Kidney (tissue), 14 donors: ENCODE measurements around the gene ITGB7. TPM values are rescaled to one million over a fixed set of nuclear protein-coding genes. Genes with fewer than 3 reads are reported as not detected.
A peak's percentile ranks its signal among the peaks of the same experiment; 100 is the strongest.

ENCODE experiments used
- DNase-seq, 5 donors: peaks; one replicate each; pipeline ENCODE4 v3.0.0-alpha.2; 2013 to 2020
- FAIRE-seq: peaks from 2 replicates; lab custom pipeline; 2012; peaks lifted over from hg19 to GRCh38; lab: Jason Lieb, UNC
- H3K27ac ChIP-seq, 2 donors: one replicate each; pipeline ENCODE4 v1.7.0; 2013; ENCODE audit warnings: low read depth in 2 of 2, low read length in 2 of 2, inconsistent platforms in 1 of 2
- H3K27me3 ChIP-seq: one replicate; pipeline ENCODE4 v1.7.1; 2013; ENCODE audit warnings: low read length, inconsistent platforms; ENCODE audit not compliant: control insufficient read depth, insufficient read depth
- H3K36me3 ChIP-seq, 3 donors: one replicate each; pipeline versions ENCODE4 v1.7.0 to v1.7.1; 2013; ENCODE audit warnings: low read length in 3 of 3, control low read depth in 1 of 3, inconsistent platforms in 1 of 3; ENCODE audit not compliant: insufficient read depth in 3 of 3, control insufficient read depth in 2 of 3
- H3K4me1 ChIP-seq, 3 donors: one replicate each; pipeline versions ENCODE4 v1.7.0 to v1.7.1; 2013; ENCODE audit warnings: low read length in 3 of 3, inconsistent platforms in 1 of 3, low read depth in 1 of 3; ENCODE audit not compliant: control insufficient read depth in 2 of 3, insufficient read depth in 2 of 3
- H3K4me3 ChIP-seq, 3 donors: one replicate each; pipeline versions ENCODE4 v1.7.0 to v1.8.1; 2013; ENCODE audit warnings: low read length in 3 of 3, control low read depth in 1 of 3, inconsistent platforms in 1 of 3
- H3K9ac ChIP-seq, 3 donors: one replicate each; pipeline versions ENCODE4 v1.7.0 to v1.7.1; 2013; ENCODE audit warnings: low read length in 3 of 3, control low read depth in 1 of 3, inconsistent platforms in 1 of 3
- H3K9me3 ChIP-seq, 3 donors: one replicate each; pipeline versions ENCODE4 v1.7.0 to v1.7.1; 2013; ENCODE audit warnings: low read length in 3 of 3, control low read depth in 1 of 3, inconsistent platforms in 1 of 3; ENCODE audit not compliant: control insufficient read depth in 2 of 3, insufficient read depth in 1 of 3
- intact Hi-C: fragments of 100-400 bp; cut with DNase I; formaldehyde crosslinking; loops from one replicate; pipeline ENCODE4 v1.11.1; 2022
- polyA plus RNA-seq: library from polyadenylated mRNA; stranded (reverse); fragments of 350-450 nt; fragmentation: Illumina TruSeq; extraction: RNeasy Lipid Tissue Mini Kit (QIAGEN cat#74804); gene quantifications from one replicate; pipeline ENCODE4 v1.2.3, GENCODE V29; 2014; ENCODE audit warnings: low read depth, low replicate concordance; ENCODE audit not compliant: insufficient read depth
- total RNA-seq: library from RNA; stranded (reverse); fragmentation: NEBNext Ultra II Directional; extraction: Animal tissue kit (Norgen Biotek cat#: 25700); gene quantifications from one replicate; pipeline ENCODE4 v1.2.1, GENCODE V29; 2021
- TF ChIP-seq, protein P1 (sequence below): IDR thresholded peaks from 3 replicates; pipeline ENCODE4 v1.5.1; 2012; ENCODE audit warnings: mild to moderate bottlenecking, moderate library complexity, borderline replicate concordance; ENCODE audit not compliant: insufficient read depth; ENCODE audit errors: extremely low read depth
- donor health status: control.
- donor health status: control.
- donor health status: control.
- donor health status: control.
- donor health status: control.
- donor health status: DM: yes; HTN: yes; CAD: no.
- donor health status: Normal renal cell carcinoma (clear cell type).

The ITGB7 gene
- total and polyA plus RNA-seq, 2 donors from 2014 or later = 11.0 to 14.5 TPM

DNA sequence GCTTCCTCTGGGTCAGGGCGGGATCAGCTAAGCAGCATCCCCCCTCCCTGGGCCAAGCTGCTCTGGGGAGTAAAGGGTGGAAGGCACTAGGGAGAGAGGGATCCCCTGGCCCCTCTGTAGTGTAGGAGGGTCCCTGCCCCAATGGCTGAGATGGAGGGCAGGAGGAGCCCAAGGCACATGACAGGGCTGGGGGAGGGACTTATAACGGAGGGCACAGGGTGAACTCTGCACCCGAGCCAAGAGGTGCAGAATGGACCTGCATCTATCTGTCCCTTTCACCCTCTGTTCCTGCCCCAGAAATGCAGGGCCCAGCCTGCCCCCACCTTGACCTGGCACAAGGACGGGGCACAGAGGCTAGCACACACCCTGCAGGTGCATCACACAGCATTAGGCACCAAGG lies 3.8 kb upstream of the ITGB7 start:
- H3K27me3 ChIP-seq = no peaks in the 10 kb centered on the region
- intact Hi-C loops = loop anchor here (10.0 kb wide), 1 partner anchor 74 kb away; no protein-coding TSS in a partner anchor
- TF ChIP-seq, protein P1, sequence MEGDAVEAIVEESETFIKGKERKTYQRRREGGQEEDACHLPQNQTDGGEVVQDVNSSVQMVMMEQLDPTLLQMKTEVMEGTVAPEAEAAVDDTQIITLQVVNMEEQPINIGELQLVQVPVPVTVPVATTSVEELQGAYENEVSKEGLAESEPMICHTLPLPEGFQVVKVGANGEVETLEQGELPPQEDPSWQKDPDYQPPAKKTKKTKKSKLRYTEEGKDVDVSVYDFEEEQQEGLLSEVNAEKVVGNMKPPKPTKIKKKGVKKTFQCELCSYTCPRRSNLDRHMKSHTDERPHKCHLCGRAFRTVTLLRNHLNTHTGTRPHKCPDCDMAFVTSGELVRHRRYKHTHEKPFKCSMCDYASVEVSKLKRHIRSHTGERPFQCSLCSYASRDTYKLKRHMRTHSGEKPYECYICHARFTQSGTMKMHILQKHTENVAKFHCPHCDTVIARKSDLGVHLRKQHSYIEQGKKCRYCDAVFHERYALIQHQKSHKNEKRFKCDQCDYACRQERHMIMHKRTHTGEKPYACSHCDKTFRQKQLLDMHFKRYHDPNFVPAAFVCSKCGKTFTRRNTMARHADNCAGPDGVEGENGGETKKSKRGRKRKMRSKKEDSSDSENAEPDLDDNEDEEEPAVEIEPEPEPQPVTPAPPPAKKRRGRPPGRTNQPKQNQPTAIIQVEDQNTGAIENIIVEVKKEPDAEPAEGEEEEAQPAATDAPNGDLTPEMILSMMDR = no peak
- peaks cover 0 to 10% (median 10%) of the 10 kb centered on the region in 3 donors for H3K36me3 ChIP-seq
- H3K4me1 ChIP-seq = peaks cover 0 to 29% (median 0%) of the 10 kb centered on the region in 3 donors
- H3K9ac ChIP-seq = no peak overlapping the region
- no peak overlapping the region for H3K4me3 ChIP-seq
- DNase-seq (peak in 1 of 5 donors; percentile 44), FAIRE-seq (no peak)
- no peak overlapping the region for H3K27ac ChIP-seq
- H3K9me3 ChIP-seq = no peaks in the 10 kb centered on the region

DNA sequence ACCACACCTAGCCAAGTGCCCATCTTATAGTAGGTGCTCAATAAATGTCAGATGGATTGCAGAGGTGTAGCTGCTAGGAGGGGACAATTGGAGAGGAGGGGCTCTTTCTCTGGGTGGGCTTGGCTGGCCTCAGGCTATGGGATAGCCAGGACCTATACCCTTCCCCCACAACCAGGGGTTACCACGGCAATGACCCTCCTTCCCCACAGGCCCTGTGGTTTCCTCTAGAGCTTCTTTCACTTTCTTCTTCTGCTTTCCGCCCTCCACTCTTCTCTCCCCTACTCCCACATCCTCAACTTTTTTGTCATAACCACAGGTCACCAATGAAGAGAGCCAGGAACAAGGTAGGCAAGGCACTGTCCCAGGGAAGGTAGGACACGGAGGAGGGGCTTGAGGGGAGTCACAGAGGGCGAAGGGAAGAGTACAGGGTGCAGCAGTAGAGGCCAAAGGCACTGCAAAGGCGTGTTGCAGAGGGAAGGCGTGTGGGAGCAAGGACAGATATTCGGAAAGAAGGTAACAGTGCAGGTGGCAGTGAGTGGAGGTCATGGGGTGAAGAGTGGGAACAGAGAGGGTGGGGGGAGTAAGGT lies 1.9 kb upstream of the ITGB7 start:
- Histone ChIP-seq H3K36me3 (peaks cover 0 to 8% (median 4%) of the 10 kb centered on the region in 3 donors), H3K4me3 (peak overlapping the region in 1 of 3 donors; percentile 20), H3K9ac (no peak overlapping the region), H3K9me3 (no peaks in the 10 kb centered on the region), H3K4me1 (peaks cover 0 to 13% (median 0%) of the 10 kb centered on the region in 3 donors), H3K27me3 (no peaks in the 10 kb centered on the region), H3K27ac (peak overlapping the region in 1 of 2 donors; percentile 49)
- intact Hi-C loops = no loop called here
- FAIRE-seq (no peak), DNase-seq (no peak)
- TF ChIP-seq, protein P1 = no peak

DNA sequence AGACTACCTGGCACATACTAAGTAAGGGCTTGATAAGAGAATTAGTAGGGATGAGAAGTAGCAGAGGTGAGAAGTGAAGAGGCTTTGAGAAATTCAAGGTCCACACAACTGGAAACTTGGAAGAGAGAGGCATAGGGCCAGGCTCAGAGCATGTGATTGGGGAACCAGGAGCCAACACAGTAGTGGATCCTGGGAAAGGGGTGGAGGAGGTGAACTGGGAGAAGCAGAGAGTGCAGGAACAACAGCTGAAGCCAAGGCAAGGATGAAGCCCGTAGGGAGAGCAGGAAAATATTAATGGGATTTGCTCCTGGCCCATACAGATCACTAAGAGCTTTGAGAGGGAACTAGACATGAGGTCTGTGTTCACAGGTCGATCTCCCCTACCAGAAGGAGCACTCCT lies 1.4 kb upstream of the ITGB7 start:
- no peak overlapping the region for H3K4me3 ChIP-seq
- H3K4me1 ChIP-seq = peaks cover 0 to 9% (median 0%) of the 10 kb centered on the region in 3 donors
- intact Hi-C loops = no loop called here
- H3K27ac ChIP-seq = no peak overlapping the region
- TF ChIP-seq, protein P1 = no peak
- no peaks in the 10 kb centered on the region for H3K27me3 ChIP-seq
- no peak overlapping the region for H3K9ac ChIP-seq
- DNase-seq (no peak), FAIRE-seq (no peak)
- H3K9me3 ChIP-seq = no peaks in the 10 kb centered on the region
- H3K36me3 ChIP-seq = peaks cover 0 to 5% (median 0%) of the 10 kb centered on the region in 3 donors
